ENCODE data around the gene SH3PXD2A. TPM values are rescaled to one million over a fixed set of nuclear protein-coding genes. Genes with fewer than 3 reads are reported as not detected.
"Not testable (repeated sequence)": the region's sequence is repeated elsewhere in the genome, so short reads cannot be mapped to it uniquely, and the experiment has no call there.

The SH3PXD2A gene
- total RNA-seq, 1 donor from 2014 or later: 8.2 TPM

DNA sequence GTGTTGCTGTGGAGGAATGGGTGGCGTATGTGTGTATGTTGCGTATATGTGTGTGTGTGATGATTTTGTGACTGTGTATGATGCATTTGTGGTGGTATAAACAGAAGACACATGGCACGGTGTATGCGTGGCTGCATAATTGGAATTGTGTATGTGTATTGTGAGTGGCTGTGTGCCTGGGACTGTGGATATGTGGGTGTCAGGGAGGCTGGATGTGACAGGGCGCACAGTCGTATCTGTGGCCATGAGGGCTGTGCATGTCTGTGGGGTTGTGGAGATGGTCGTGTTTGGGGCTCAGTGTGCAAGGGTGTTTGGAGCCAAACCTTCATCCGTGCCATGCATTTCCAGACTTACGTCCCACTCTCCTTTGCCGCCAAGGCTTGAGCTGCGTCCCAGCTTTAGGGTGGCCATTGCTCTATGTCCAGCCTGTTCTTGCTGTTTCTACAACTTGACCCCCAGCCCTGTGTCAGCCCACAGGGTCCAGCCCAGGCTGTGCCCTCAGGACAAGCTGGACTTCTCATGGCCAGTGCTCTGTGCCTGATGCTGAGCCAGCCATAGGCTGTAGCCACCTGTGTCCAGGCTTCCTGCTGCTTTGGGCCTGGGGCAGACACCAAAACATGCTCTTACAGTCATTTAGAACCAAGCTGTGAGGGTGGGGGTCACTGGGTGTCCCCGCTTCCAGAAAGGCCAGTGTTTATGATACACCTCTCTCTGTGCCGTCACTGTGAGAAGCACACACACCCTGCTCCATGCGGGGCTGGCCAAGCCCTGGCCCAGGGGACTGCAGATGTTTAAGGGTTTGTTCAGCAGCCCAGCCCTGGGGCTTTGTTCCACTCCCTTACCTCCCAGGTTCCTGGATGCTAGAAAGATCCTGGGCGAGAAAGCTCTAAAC is 234.2 kb downstream of the SH3PXD2A start:
- no peak for DNase-seq (ENCODE audit: low read depth)

DNA sequence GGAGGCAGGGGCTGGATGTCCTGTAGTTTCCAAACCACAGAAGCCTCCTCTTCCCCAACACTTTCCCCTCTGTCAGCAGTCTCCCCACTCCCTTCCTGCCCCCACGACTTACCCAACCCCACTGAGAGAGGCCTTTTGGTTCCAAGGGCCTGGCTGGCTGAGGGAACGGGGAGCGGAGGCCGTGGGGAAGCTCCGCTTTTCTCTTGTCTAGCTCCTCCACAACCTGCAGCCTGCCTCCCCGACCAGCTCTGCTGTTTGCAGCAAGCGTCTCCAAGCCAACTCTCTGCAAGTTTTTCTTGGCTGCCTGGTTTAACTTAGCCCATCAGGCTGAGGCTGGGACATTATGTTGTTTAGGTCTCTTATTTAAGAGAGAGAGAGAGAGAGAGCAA is 235.0 kb downstream of the SH3PXD2A start:
- DNase-seq (ENCODE audit: low read depth): no peak

DNA sequence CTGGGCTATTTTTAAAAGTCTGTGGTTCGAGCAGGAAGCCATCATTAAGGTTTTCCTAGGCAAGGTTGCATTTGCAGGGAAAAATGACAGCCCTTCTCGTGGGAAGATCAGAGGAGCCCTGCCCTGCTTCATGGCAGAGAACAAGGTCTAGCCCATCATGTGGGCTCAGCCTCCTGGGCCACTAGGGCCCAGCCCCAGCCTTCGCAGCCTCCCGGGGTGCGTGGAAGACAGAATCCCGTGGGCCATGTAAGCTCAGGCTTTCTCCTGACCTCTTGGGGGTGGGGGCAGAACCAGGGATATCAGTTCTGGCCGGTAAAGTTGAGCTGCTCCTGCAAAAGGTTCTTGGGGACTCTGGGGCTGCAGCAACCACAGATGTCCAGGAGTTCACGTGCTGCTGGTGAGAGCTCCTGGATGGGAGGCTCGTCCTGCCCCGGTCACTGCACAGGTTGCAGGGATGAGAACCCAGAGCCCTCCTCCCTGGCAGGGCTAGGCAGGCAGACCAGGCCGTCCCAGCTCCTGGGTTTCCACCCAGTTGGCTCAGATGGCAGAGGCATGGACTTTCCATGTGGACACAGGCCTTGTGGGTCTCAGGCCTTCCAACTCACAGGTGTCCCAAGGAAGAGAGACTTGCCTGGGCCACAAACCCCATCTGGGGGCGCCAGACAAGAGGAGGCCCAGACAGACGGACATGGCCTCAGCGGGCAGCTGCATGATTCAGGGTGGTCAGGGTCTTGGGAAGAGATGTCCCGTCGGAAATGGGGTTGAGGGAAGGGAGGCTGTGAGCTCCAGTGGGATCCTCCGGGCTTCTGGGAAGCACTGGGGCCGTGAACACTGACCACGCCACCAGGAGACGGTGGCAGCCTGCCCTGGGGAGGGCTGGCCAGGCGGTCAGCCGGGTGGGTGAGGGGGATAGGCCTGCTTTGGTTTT is 235.7 kb downstream of the SH3PXD2A start:
- no peak for DNase-seq (ENCODE audit: low read depth)

DNA sequence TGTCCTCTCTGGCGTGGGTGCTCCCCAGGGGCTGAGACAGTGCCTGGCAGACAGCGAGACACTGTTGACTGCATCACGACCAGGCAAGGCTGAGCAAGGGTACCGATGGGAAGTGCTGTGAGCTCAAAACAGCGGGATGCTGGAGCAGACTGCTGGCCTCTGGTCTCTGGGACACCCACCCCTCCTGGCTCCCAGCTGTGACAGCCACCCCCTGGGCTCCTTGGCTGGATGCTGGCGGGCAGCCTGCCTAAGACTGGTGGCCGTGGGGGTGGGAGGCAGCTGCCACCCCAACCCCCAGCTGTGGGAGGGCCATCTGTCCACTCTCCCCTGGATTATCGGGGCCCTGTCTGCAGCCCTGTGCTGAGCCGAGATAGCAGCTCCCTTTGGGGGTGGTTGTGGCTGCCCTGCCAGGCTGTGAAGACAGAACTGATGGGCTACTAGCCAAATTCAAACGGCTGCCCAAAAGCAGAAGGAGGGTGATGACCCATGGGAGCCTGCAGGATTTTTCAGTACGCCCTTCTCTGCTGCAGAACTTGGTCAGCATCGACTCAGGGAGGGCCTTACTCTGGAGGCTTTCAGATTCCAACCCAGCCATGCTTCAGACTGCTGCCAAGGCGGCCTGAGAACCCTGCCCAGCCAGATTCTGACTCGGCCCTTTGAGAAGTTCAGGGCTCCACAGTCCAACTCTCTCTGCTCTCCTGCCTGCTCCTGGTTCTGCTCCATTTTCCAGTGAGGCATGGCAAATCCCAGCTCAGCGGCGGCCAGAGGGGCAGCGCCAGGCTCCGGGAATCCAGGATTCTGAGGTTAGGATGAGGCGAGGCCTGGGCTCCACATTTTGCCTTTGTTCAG is 236.6 kb downstream of the SH3PXD2A start:
- no peak for DNase-seq (ENCODE audit: low read depth)

DNA sequence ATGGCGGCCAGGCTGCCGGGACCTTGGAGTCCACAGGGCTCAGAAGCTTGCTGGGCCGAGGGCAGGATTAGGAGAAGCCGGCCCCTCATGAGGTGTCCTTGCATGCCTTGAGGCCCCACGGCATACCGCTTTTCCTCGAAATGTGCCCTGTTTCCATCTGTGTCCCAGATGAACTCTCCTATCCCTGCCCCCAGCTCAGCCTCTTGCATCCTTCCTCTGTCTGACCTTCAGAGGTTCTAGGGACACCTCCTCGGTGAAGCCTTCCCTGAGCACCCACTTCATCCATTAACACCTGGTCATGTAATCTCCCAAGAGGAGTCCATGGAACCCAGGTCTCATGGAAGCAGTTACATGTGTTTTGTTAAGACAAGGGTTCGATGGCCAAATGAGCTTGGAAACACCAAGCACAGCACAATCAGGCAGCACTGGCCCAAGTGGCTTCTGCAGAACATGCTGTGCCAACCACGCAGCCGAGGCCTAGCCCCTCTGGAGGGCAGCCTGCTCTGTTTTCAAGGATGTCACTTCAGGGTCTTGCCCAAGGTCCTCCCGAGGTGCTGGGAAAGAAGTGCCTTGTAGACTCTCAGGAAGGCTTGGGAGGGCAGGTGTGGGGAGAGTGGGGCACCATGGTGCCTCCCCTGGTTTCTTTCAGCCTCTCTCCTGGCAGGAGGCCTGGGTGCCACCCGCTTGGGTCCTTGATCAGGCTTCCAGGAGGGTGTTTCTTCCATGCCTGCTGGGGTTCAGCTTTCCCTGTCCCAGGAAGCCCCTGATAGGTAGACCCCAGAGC is 237.6 kb downstream of the SH3PXD2A start:
- DNase-seq (ENCODE audit: low read depth): no peak

DNA sequence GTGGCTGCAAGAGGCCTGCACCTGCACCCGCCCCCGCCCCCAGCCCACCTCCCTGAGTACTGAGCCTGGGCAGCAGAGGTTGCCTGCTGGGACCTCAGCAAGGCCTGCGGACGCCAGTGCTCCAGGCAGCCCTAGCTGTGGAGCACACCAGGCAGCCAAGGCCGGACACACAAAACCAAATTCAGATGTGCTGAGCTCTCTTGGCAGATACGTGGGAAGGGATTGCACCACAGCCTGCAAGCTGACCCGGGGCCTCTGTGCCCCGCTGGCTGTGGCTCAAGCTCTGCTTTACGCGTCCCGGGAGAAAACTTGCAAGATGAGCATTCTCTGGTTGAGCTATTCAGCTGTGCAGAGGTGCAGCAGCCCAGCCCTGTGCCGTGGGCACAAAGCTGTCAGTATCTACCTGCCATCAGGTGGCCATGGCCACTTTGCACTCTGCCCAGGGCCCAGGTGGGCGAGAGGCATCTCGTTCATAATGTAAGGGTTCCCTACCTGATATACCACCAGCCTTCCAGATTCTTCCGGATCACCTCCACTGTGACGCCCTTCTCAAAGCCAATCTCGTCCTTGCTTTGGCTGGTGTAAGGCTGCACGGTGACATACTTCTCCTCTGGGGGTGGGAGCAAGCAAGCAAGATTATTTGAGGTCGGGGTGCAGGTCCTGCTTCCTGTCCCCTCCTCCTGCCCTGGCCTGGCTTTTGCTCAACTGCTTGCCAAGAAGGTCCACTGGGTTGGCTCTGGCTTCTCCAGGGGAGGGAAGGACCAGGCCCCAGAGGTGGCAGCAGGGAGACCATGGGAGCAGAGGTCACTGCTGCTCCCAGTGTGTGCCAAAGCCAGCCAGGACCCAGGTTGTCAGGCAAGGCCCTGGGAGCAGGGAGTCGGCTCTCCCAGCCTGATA is 238.4 kb downstream of the SH3PXD2A start:
- no peak for DNase-seq (ENCODE audit: low read depth)

DNA sequence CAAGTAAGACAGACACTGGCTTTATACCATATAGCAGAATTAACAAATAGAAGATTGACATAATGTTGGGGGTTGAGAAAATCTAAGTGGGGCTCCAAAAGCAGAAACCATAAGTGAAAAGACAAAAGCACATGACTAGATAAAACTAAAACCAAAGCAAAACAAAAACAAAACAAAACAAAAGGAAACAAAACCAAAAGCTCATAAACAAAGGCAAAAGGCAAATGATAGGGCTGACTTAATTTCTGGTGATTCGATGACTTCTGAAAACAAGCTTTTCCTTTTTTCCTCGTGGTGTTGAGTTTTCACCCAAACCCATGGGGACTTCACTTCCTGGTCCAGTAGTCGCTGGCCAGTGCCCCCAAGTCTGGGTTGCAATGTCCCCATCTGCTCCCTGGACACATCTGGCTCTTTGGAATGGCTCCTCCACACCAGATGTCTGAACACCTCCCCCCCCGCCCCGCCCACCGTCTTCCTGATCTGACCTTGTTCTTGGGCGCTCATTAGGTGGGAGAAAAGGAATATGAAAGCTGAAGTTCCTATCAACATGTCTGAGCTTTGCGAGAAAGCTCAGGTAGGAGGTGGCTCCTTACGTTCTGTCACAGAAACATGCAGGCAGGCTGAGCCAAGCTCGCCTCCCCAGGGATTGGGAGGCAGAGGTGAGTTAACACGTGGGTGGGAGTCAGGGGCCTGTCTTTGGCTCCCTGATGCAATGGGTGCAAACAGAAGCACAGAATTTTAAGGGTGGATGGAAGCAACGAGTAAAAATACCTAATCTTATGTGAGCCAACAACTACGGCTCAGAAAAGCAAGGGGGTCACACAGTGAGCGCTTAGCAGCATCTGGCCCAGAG is 240.8 kb downstream of the SH3PXD2A start:
- no peak for DNase-seq (ENCODE audit: low read depth)

DNA sequence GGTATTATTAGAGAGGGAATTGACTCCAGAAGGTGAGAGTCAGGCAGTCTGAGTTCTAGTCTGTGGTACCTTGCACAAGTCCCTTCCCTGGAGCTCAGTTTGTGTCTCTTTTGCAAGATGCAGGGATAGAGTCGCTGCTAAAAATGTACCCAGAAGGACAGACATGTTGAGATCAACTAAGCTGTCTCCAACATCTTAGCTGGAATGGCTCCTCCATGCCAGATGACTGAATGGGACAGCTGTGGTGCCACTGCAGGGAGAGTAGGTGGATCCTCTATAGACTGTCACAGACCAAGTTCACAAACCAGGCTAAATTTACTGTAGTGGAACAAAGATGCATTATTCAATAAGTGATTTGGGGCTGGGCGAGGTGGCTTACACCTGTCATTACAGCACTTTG is 241.8 kb downstream of the SH3PXD2A start:
- no peak for DNase-seq (ENCODE audit: low read depth)

DNA sequence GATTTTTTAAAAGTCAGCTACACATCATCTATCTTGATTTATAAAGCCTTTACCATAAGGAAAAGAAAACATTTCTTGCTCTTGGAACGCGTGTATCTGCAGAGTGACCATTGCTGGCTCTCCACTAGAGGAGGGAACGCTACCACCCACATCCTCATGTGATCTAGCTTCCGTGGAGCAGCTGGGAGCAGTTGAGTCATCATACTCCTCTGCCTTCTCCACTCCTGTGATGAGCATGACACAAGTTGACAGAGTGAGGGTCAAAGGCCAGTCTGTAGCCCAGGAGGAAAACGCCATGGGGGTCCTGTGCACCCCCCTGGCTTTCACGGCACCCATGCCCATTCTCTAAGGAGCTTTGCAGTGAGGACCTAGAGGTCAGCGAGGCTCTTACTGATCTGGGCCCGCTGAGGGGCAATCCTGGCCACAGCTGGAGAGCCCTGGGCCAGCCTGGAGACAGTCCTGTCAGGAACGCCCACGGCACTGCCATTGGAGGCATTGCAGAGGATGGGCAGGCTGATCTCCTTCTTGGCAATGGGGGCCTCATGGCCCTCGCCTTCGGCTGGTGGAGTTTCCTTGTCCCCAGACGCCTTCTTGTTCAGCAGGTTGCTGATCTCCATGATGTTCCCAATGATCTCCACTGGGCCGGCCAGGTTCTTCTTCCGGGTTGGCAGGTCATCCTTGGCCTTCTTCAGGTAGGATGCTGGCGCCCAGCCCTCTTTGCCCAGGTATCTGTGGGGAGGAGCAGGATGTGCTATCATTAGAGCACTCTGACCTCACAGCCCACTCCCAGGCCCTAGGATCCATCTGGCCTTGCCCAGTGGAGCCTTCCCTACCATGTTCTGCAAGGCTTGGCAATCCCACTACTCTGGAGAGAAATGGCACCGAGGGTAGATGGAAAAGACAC is 242.7 kb downstream of the SH3PXD2A start:
- peak; percentile 6 for DNase-seq (ENCODE audit: low read depth)

DNA sequence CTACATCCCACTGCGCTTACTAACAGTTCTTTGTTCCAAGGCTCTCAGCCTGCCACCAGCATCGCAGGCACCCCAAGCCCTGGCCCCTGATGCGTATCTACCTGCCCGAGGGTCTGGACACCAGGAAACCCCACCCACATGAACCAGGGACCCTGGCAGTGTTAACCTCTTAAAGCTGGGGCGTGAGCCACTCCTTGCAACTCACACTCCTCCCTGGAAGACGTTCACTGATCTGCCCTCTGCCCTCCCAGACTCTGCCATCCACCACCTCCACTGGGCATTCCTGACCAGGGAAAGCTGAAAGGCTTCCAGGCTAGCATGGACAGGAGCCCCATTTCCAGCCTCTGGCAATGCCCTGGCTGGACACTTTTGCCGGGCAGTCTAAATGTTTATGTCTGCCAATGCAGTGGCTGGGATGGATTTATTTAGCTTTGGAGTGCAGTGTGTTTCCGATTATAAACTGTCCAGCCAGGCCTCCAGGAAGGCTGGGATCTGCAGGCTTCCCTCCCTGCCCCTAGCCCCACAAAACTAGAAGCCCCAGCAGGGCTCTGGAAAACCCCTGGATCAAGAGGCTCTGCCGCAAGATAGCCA is 244.4 kb downstream of the SH3PXD2A start:
- DNase-seq (ENCODE audit: low read depth): no peak

DNA sequence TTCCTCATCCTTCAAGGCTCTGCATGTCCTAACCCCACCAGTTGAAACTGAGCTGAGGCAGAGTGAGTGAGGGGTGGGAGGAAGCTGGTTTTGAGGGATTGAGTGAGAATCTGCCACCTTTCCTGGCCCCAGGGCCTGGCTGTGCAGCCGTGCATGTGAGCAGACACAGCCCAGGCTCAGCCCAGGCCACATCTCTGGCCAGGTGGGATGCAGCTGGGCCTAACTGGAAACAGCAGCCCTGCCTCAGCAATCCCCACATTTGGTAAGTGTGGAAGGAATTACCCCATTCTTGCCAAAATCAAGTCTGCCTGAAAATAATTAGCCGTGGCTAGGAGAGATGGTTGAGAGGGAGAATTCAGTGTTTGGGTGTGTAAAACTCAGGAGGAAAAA is 245.3 kb downstream of the SH3PXD2A start:
- DNase-seq (ENCODE audit: low read depth): no peak

DNA sequence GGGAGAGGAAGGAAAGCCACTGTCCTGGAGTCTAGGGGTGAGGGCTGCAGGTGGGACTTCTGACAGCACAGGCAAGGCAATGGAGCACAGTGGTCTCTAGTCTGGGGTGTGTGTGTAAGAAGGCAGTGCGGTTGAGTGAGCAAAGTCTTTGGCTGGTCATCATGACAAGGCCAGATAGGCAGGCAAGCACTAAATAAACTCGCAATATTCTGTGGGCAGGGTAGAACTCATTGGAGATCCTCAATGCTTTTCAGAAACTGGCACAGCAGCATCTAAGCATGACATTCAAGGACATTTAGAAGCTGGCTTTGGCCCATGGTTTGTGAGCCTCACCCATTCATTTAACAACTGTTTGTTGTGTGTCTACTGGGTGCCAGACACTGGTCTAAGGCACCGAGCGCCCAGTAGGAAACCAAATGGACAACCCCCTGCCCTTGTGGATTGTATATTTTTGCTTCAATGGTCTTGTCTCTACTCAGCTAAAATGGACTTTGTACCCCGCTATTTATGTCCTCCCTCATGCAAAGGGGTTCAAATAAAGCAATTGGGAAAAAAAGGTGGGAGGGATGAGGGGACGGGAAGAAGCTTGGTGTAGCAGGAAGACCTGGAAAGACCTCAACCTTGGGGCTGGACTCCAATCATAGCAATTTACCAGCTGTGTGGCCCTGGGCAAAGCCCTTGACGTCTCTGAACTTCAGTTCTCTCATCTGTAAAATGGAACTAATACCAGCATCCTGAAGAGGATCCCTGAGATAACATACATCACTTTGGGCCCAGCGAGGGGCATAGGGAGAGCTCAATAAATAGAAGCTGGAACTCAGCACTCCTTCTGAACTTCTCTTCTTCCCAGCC is 245.9 kb downstream of the SH3PXD2A start:
- DNase-seq (ENCODE audit: low read depth): no peak

DNA sequence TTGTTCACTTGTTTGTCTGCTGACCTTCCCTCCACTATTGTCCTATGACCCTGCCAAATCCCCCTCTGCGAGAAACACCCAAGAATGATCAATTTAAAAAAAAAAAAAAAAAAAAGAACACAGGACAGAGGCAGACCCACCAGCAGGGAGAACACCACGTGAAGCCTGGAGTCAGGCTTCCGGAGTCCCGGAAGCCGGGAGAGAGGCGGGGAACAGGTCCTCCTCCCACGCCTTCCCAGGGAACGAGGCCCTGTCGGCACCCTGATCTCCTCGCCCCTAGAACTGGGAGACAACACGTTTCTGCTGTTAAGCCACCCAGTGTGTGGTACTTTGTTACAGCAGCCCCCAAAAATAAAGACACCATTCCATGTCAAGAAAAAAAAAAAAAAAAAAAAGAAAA is 247.3 kb downstream of the SH3PXD2A start:
- DNase-seq (ENCODE audit: low read depth): not testable (repeated sequence)

DNA sequence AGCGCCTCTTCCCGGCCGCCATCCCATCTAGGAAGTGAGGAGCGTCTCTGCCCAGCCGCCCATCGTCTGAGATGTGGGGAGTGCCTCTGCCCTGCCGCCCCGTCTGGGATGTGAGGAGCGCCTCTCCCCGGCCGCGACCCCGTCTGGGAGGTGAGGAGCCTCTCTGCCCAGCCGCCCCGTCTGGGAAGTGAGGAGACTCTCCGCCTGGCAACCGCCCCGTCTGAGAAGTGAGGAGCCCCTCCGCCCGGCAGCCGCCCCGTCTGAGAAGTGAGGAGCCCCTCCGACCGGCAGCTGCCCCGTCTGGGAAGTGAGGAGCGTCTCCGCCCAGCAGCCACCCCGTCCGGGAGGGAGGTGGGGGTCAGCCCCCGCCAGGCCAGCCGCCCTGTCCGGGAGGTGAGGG is 248.3 kb downstream of the SH3PXD2A start:
- DNase-seq (ENCODE audit: low read depth): not testable (repeated sequence)

DNA sequence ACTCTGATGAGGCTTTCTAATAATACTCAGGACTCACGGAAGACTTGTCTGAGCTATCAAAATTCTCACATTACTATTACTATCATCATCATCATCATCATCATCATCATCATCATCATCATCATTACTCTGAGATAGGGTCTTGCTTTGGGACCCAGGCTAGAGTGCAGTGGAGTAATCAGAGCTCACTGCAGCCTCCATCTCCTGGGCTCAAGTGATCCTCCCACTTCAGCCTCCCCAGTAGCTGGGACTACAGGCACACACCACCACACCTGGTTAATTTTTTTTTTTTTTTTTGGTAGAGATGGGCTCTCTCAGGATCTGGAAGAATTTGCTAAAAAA is 249.3 kb downstream of the SH3PXD2A start:
- DNase-seq (ENCODE audit: low read depth): not testable (repeated sequence)

DNA sequence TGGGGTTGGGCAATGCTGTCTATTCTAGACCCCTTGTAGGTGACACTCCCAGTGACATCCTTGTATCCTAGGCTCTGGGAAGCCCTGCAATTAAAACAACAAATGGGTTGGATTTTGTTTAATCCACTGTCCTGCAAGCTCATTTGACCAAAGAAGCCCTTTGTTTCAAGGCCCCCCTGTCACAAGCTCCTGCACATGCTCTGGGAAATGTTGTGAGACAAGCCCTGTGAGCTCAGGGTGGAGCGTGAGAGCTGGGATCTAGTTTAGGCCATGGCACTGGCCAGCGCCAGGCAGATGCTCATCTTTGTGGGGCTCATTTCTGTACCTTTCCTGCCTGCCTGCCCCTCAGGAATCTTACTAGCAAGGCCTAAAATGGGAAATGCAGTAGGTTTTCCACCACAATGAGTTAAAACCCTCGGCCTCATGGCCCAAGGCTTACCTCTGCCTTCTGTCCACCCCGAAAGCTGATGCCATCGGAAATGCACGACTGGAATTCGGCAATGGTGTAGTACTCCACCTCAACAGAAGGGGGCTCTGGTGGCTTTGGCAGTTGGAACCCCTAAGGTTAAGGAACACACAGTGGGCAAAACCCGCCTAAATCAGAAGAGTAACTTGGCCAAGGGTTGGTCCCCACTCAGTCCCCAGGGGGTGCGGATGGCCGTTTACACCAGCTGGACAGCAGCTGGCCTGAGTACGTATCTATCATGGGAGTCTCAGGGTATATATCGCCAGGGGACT is 249.8 kb downstream of the SH3PXD2A start:
- peak; percentile 6 for DNase-seq (ENCODE audit: low read depth)

Data from renal cortical epithelial cell (primary cell).